CD4-positive, alpha-beta T cell treated with Interleukin-10 for 1 hour (primary cell): ENCODE results near the gene RGCC.

Experiments
- DNase-seq: peaks from one replicate; pipeline ENCODE4 v3.0.0-alpha.2; 2020

The RGCC gene

DNA sequence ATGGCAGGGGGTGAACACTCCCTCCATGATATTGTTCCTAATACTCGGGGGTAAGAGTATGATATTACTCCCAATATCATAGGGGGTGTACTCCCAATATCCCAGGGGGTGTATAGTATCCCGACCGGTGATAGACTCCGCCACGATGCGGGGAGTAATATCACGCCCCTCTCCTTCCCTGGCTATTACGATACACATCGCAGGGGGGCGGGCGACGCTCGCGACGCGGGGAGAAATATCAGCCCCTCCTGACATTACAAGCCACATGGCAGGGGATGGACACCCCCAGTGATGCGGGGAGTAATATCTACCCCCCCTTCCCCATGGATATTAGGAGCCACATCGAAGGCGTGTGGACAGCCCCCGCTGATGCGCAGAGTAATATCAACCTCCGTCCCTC is 3.2 kb upstream of the RGCC start:
- DNase-seq, result no peak

DNA sequence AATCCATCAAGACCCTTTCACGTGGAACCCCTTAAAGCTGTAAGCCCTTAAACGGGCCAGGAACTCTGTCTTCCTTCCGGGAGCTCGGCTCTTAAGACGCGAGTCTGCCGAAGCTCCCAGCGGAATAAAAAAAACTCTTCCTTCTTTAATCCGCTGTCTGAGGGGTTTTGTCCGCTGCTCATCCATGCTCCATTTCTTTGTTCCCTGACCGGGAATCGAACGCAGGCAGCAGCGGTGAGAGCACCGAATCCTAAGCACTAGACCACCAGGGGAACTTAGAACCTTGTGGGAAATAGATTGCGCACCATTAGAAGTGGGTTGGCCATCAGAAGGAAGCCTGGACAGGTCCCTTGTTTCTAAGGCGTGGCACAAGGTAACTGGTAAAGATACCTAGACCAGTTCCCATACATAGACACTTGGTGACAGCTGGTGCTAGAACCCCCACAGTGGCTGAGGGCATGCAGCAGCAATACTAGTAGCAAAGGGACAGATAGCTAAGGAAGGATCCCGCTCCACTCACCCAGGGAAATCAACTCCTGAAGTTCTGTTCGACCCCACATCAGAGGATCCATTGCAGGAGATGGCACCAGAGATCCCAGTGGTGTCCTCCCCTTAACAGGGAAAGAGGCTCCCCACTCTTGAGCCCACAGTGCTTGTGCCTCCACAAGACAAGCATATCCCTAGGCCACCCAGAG is 1.5 kb upstream of the RGCC start:
- DNase-seq, result peak; percentile 22

GRCh38 chr13:41457589-41458186 is 338 bp downstream of the RGCC start:
- DNase-seq, result no peak

GRCh38 chr13:41458187-41458760 is 924 bp downstream of the RGCC start:
- DNase-seq, result peak; percentile 56

DNA sequence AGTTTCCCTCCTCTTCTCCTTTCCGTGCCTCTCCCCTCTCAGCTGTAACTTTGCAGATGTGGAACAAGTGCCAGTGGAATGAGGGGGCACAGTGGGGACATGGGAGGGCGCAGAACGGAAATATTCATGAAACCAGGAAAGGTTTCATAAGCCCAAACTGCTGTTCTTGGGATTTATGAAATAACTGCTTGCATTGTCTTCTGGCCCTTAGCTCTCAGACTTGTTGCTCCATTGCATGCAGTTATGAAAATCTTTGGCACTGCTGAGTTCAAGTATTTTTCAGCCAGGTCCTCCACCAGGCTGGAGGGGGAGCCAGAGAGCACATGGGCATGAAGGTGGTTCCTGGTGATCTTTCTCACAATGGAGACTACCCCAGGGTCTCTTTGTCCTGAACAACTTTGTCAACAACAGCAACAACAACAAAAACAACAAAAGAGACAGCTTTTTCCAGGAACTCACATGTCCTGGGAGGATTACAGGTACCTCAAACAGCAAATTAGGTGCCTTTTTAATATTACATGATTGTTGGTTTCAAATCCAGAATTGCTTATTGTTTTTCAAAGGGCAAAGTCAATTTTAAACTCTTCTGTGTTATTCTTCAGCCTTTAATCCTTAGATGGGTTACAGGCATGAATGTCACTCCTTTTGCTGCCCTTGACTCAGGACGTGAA is 1.5 kb downstream of the RGCC start:
- DNase-seq, result peak; percentile 82

- peak; percentile 33 for DNase-seq
Measured at GRCh38 chr13:41459432-41460073, 2.2 kb downstream of the RGCC start.

DNA sequence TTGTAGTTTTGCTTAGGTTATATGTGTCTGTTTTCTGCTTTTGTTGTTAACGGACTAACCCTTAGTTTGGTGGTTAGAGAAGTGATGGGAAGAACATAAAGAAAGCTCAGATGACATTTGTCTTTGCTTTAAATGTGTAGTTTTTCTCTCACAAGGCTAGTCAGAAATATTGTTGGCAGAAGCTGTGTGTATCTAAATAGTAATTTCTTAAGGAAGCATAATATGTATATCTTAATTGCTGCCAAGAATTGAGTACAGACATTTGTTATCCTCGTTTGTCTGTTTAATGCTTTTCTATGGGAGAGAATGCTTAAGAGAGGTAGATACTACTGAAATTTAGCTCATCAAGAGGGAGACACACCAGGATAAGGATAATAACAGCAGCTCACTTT is 2.7 kb downstream of the RGCC start:
- no peak for DNase-seq

- DNase-seq, result peak; percentile 30
Measured at GRCh38 chr13:41460930-41461329, 3.6 kb downstream of the RGCC start.

DNA sequence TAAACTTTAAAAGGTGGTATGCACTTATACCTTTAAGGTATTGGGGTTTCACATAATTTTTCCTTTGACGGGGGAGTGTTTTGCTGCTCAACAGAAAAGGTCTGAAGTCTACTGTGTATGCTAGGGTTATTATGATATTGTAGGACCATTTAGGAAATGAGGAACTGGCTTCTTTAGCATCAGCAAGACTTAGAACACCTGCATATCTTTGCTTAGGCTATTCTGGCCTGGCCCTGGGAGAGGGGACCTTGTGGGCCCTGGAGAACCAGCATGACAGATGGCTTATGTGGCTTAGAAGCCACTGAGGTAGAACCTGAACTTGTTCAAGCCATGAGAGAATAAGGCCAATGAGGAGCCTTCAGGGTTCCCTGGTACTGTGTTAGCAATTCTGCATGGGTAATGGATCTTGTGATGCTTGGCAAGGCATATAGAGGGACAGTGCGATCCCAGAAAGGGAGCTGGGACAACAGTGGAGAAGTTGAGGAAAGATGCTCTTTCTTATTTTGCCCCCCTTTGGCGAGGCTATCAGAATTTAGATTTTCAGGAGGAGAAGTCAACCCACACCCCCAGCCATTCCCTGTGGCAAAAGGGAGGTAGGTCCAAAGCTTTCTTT is 4.3 kb downstream of the RGCC start:
- peak; percentile 40 for DNase-seq

- DNase-seq, result peak; percentile 40
Measured at GRCh38 chr13:41462427-41462826, 5.1 kb downstream of the RGCC start.

DNA sequence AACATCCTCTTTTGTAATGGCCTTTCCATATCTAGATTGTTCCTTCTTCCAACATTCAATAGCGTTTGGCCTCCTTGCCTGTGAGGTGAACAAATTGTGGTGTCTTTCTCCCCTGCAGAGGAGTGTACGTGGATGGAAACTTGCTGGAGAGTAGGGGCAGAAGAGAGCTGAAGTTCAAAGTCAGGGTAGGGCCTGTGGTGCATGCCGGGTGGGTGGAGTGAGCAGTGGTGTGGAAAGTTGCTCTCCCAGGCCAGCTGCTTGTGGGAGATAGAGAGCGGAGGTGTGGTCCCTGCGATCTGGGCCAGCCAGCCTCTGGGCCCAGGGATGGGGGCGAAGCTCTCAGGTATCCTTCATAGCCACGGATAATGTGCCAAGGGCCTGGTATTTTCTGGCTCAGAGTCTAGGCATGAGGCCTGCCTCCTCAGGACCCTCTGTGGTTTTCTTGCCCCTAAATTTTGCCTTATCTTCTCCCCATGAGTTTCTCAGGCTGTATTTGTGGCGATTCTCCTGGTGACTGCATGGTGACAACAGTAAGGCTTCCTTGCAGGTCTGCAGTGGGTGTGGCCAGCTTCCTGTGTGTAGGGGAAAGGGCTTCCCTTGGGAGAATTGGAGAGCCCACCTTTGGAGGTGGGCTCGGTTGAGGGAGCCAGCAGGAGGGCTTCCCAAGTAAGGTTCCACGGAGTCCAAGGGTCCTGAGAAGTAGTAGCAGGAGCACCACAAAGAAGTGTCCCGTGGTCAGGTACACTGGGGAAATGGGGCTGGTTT is 6.7 kb downstream of the RGCC start:
- DNase-seq, result peak; percentile 55

GRCh38 chr13:41465241-41465847 is 8.0 kb downstream of the RGCC start:
- peak; percentile 90 for DNase-seq

DNA sequence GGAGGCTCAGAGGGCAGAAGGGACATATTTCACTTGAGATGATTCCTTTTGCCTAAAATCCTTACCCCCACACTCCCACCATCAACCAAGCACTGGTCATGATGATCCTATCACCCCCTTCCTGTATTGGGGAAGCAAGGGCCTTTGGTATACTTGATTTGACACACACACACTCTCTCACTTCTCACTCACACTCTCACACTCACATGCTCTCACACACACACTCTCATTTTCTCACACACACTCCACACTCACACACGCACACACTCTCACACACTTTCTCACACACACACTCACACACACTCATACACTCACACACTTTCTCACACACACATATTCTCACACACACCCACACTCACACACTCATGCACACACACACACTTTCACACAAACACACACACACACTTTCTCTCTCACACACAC is 8.6 kb downstream of the RGCC start:
- DNase-seq, result peak; percentile 58

GRCh38 chr13:41467425-41467945 is 10.1 kb downstream of the RGCC start:
- DNase-seq, result peak; percentile 14

DNA sequence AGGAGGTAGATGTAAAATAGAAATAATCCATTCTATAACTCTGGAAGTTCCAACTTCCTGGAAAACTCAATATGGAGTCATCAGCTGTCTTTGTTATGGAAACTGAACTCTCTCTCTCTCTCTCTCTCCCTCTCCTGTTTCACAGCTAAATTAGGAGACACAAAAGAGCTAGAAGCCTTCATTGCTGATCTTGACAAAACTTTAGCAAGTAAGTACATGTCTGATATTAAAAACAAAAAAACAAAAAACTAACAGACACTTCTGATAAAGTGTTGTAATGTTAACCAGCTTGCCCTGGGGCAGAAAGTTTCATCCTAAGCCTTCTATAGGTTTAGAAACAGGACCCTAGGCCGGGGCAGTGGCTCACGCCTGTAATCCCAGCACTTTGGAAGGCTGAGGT is 11.3 kb downstream of the RGCC start:
- DNase-seq, result no peak

DNA sequence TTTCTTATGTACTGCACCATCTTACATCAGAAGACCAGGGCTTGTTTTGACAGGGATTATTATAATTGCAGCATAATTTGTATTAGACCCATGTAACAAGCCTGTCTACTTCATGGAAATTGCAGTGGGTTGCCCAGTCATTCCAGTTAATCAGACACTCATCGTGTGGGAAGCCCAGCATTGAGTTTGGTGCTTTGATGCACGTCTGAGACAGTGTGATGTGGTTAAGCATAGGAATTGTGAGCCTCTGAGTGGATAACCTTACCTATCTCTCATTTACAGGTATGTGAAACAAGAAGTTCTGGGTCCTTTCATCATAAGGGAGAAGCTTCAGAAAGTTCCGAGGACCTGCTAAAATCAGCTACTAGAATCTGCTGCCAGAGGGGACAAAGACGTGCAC is 12.8 kb downstream of the RGCC start:
- DNase-seq, result peak; percentile 55

- DNase-seq, result peak; percentile 47
Measured at GRCh38 chr13:41471785-41472184, 14.4 kb downstream of the RGCC start.

DNA sequence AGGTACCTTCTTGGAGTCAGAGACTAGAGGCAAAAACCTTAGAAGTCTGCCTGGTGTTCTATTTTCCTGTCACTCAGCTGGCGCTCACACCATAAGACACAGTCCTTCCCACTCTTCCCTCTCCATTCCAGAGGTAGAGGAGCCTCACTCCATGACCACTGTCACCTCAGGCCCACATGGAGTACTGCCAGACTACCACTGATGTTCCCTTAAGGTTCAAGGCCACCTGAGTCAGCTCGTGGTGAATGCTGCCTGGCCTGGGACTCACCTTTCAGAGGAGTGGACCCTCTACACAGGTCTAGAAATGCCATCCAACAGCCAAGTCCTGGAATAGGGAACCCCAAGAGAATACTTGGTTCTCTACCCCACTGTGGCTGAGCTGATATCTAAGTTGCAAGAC is 29.9 kb downstream of the RGCC start:
- no peak for DNase-seq

DNA sequence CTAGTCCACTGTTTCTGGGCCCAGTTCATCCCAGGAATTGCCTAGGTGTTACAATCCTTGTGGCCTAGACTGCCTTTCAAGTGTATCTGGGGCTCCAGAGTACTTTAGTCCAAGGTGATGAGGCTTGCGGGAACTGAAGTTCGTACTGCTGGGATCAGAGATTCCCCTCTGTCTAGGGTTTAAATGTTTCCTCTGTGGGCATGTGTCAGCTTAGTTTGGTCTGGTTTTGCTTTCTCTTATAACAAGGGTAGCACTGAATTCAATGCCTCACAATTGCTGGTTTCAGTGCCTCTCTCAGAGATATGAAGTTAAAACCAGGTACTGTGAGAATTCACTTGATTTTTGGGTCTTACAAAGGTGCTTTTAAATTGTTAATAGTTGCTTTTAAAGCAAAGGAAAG is 30.8 kb downstream of the RGCC start:
- DNase-seq, result peak; percentile 25

DNA sequence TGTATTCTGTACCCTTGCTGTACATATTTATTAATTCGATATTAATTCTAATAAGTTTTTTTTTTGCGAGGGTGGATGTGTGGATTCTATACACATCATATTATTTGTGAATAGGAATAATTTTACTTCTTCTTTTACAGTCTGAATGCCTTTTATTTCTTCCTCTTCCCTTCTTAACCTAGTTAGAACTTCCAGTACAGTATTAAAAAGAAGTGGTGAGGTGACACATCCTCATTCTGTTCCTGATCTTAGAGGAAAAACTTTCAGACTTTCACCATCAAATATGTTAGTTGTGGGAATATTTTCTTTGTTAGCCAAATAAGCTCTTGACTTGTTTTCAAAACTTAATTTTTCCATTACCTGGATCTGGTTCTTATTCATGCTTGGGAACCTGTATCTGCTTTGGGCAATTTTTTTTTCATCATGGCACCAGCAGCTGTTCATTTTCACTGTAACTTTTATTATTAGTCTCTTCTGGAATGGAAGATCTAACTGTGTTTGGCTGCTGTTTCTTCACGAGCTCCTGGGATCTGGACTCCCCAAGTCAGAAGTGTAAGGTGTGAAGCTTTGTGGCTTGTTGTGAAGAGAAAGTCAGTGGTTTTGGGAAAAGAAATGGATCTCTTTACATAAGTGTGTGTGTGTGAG is 33.1 kb downstream of the RGCC start:
- DNase-seq, result no peak

GRCh38 chr13:41491436-41491835 is 34.1 kb downstream of the RGCC start:
- no peak for DNase-seq
